Breast epithelium (tissue), 3 donors: ENCODE data around the gene PLXNA4.

Source experiments
- CTCF ChIP-seq, 3 donors: fragments of 450-650 bp; IDR thresholded peaks; one replicate each; pipeline ENCODE4 v1.5.1; 2016 to 2017; ENCODE audit warnings: antibody characterized with exemption in 3 of 3, mild to moderate bottlenecking in 3 of 3, moderate library complexity in 3 of 3
- POLR2A ChIP-seq: fragments of 450-650 bp; IDR thresholded peaks from one replicate; pipeline ENCODE4 v1.6.1; 2016; ENCODE audit warnings: antibody characterized with exemption, mild to moderate bottlenecking, moderate library complexity
- POLR2AphosphoS5 ChIP-seq, 3 donors: sonication (generic); formaldehyde crosslinking; IDR thresholded peaks; one replicate each; pipeline ENCODE4 v1.6.1; 2017; ENCODE audit warnings: antibody characterized with exemption in 3 of 3

GRCh38 chr7:132207782-132208181 is 368.5 kb downstream of the PLXNA4 start:
- TF ChIP-seq CTCF (IDR thresholded peaks at IDR 0.05) (no peak), POLR2AphosphoS5 (IDR thresholded peaks at IDR 0.05) (no peak), POLR2A (no peak)
